Trophoblast cell (in vitro differentiated cells and primary cell): ENCODE data around the gene WDR86.

Experiments used
- DNase-seq, 2 donors: peaks; one replicate each; pipeline ENCODE4 v3.0.0-alpha.2; 2016
- H2AFZ ChIP-seq: 2 replicates; pipeline ENCODE4 v1.6.1; 2013; ENCODE audit warnings: low read length, moderate library complexity, mild to moderate bottlenecking; ENCODE audit not compliant: insufficient read depth, poor library complexity
- H2AK5ac ChIP-seq: 2 replicates; pipeline ENCODE4 v1.6.1; 2013; ENCODE audit warnings: mild to moderate bottlenecking, low read length
- H2BK120ac ChIP-seq: 2 replicates; pipeline ENCODE4 v1.6.1; 2013; ENCODE audit warnings: low read length, mild to moderate bottlenecking, moderate library complexity; ENCODE audit not compliant: insufficient read depth, poor library complexity
- H2BK12ac ChIP-seq: 2 replicates; pipeline ENCODE4 v1.6.1; 2013; ENCODE audit warnings: mild to moderate bottlenecking, low read length, moderate library complexity
- H2BK5ac ChIP-seq: 2 replicates; pipeline ENCODE4 v1.6.1; 2013; ENCODE audit warnings: low read length, low read depth, moderate library complexity, mild to moderate bottlenecking; ENCODE audit not compliant: poor library complexity
- H3K14ac ChIP-seq: 2 replicates; pipeline ENCODE4 v1.6.1; 2013; ENCODE audit warnings: mild to moderate bottlenecking, low read length
- H3K18ac ChIP-seq: 2 replicates; pipeline ENCODE4 v1.6.1; 2013; ENCODE audit warnings: mild to moderate bottlenecking, low read length
- H3K23ac ChIP-seq: 2 replicates; pipeline ENCODE4 v1.6.1; 2013; ENCODE audit warnings: low read length
- H3K27ac ChIP-seq: 2 replicates; pipeline ENCODE4 v1.5.1; 2013; ENCODE audit warnings: low read depth, mild to moderate bottlenecking, inconsistent platforms, low read length, moderate library complexity
- H3K27me3 ChIP-seq: 2 replicates; pipeline ENCODE4 v1.6.1; 2013; ENCODE audit warnings: inconsistent platforms, mild to moderate bottlenecking, low read length, moderate library complexity; ENCODE audit not compliant: insufficient read depth
- H3K36me3 ChIP-seq, 2 experiments: 1 replicate in 1 of 2; 2 replicates in 1 of 2; pipeline ENCODE4 v1.6.1; 2013; ENCODE audit warnings: low read length in 2 of 2, mild to moderate bottlenecking in 2 of 2, moderate library complexity in 1 of 2; ENCODE audit not compliant: insufficient read depth in 2 of 2, control insufficient read depth in 1 of 2
- H3K4ac ChIP-seq: 2 replicates; pipeline ENCODE4 v1.6.1; 2013; ENCODE audit warnings: low read depth, mild to moderate bottlenecking, low read length, moderate library complexity
- H3K4me1 ChIP-seq, 2 experiments: 1 replicate in 1 of 2; 2 replicates in 1 of 2; pipeline ENCODE4 v1.6.1; 2013; ENCODE audit warnings: low read length in 2 of 2, mild to moderate bottlenecking in 2 of 2, moderate library complexity in 1 of 2; ENCODE audit not compliant: insufficient read depth in 2 of 2, control insufficient read depth in 1 of 2
- H3K4me2 ChIP-seq: 2 replicates; pipeline ENCODE4 v1.6.1; 2013; ENCODE audit warnings: inconsistent platforms, mild to moderate bottlenecking, low read length, moderate library complexity
- H3K4me3 ChIP-seq: 2 replicates; pipeline ENCODE4 v1.5.1; 2013; ENCODE audit warnings: mild to moderate bottlenecking, low read depth, low read length, inconsistent platforms
- H3K79me1 ChIP-seq: one replicate; pipeline ENCODE4 v1.6.1; 2013; ENCODE audit warnings: low read length
- H3K79me2 ChIP-seq: 2 replicates; pipeline ENCODE4 v1.6.1; 2013; ENCODE audit warnings: low read length, mild to moderate bottlenecking; ENCODE audit not compliant: control insufficient read depth, insufficient read depth, poor library complexity
- H3K9ac ChIP-seq: 2 replicates; pipeline ENCODE4 v1.6.1; 2013; ENCODE audit warnings: mild to moderate bottlenecking, low read length
- H3K9me3 ChIP-seq: 2 replicates; pipeline ENCODE4 v1.6.1; 2013; ENCODE audit warnings: low read depth, mild to moderate bottlenecking, control low read depth, inconsistent platforms, low read length; ENCODE audit not compliant: insufficient read depth
- H4K12ac ChIP-seq: 2 replicates; pipeline ENCODE4 v1.6.1; 2013; ENCODE audit warnings: low read depth, mild to moderate bottlenecking, low read length, moderate library complexity
- H4K8ac ChIP-seq: 2 replicates; pipeline ENCODE4 v1.6.1; 2013; ENCODE audit warnings: low read depth, mild to moderate bottlenecking, low read length, moderate library complexity
- H4K91ac ChIP-seq: one replicate; pipeline ENCODE4 v1.6.1; 2013; ENCODE audit warnings: low read depth, mild to moderate bottlenecking, low read length, moderate library complexity
- WGBS: extraction: QIAGEN DNeasy Blood & Tissue Kit; methylation state at CpG from one replicate; pipeline ENCODE4 v1.1.7; 2013; ENCODE audit warnings: missing lambda C conversion rate; ENCODE audit not compliant: insufficient read length, insufficient coverage; ENCODE audit errors: extremely low coverage; 5-methylcytosine and 5-hydroxymethylcytosine counted together

The WDR86 gene

GRCh38 chr7:151388007-151388297 lies 21.9 kb downstream of the WDR86 start:
- no peak overlapping the region for H2BK12ac ChIP-seq
- H3K4me2 ChIP-seq = no peak overlapping the region
- no peak overlapping the region for H3K23ac ChIP-seq
- H3K4me1 ChIP-seq = no peaks in the 10 kb centered on the region
- H3K27ac ChIP-seq = no peak overlapping the region
- H4K8ac ChIP-seq = no peak overlapping the region
- H2BK120ac ChIP-seq = no peak overlapping the region
- H2BK5ac ChIP-seq = no peak overlapping the region
- no peak overlapping the region for H3K4ac ChIP-seq
- H3K79me1 ChIP-seq = no peaks in the 10 kb centered on the region
- H3K18ac ChIP-seq = no peak overlapping the region
- H3K9me3 ChIP-seq = peaks cover 2% of the 10 kb centered on the region
- no peak overlapping the region for H3K9ac ChIP-seq
- no peak overlapping the region for H3K4me3 ChIP-seq
- H4K12ac ChIP-seq = no peak overlapping the region
- H3K27me3 ChIP-seq = no peaks in the 10 kb centered on the region
- no CpG with 5 or more reads among the region's 8 CpGs for WGBS
- no peak overlapping the region for H4K91ac ChIP-seq
- no peak overlapping the region for H2AFZ ChIP-seq
- peaks cover 5 to 8% of the 10 kb centered on the region in 2 experiments for H3K36me3 ChIP-seq
- no peak overlapping the region for H2AK5ac ChIP-seq
- H3K14ac ChIP-seq = no peak overlapping the region
- DNase-seq = no peak
- no peaks in the 10 kb centered on the region for H3K79me2 ChIP-seq

- H3K4me1 ChIP-seq = no peaks in the 10 kb centered on the region
- no peak overlapping the region for H2BK120ac ChIP-seq
- H3K4me3 ChIP-seq = no peak overlapping the region
- H3K9ac ChIP-seq = no peak overlapping the region
- WGBS = no CpG with 5 or more reads among the region's 24 CpGs
- H3K4me2 ChIP-seq = no peak overlapping the region
- H3K18ac ChIP-seq = no peak overlapping the region
- H3K36me3 ChIP-seq = peaks cover 5 to 8% of the 10 kb centered on the region in 2 experiments
- no peak overlapping the region for H3K23ac ChIP-seq
- H2BK12ac ChIP-seq = no peak overlapping the region
- H3K27me3 ChIP-seq = peaks cover under 1% of the 10 kb centered on the region
- no peaks in the 10 kb centered on the region for H3K79me2 ChIP-seq
- H3K4ac ChIP-seq = no peak overlapping the region
- no peak overlapping the region for H4K8ac ChIP-seq
- H4K91ac ChIP-seq = no peak overlapping the region
- no peak overlapping the region for H2AK5ac ChIP-seq
- no peak overlapping the region for H3K14ac ChIP-seq
- no peak overlapping the region for H4K12ac ChIP-seq
- no peak for DNase-seq
- no peak overlapping the region for H3K27ac ChIP-seq
- no peak overlapping the region for H2AFZ ChIP-seq
- no peak overlapping the region for H2BK5ac ChIP-seq
- H3K79me1 ChIP-seq = no peaks in the 10 kb centered on the region
- peaks cover 2% of the 10 kb centered on the region for H3K9me3 ChIP-seq
Observed at GRCh38 chr7:151387161-151388006, 22.5 kb downstream of the WDR86 start.

- H3K36me3 ChIP-seq = peaks cover 5 to 8% of the 10 kb centered on the region in 2 experiments
- no peak overlapping the region for H2BK12ac ChIP-seq
- no peak overlapping the region for H2AFZ ChIP-seq
- no peak overlapping the region for H3K14ac ChIP-seq
- H2AK5ac ChIP-seq = no peak overlapping the region
- no peak overlapping the region for H4K91ac ChIP-seq
- no peak overlapping the region for H4K8ac ChIP-seq
- H3K4me2 ChIP-seq = no peak overlapping the region
- H3K4ac ChIP-seq = no peak overlapping the region
- peaks cover 6 to 8% of the 10 kb centered on the region in 2 experiments for H3K4me1 ChIP-seq
- peaks cover 2% of the 10 kb centered on the region for H3K9me3 ChIP-seq
- H3K23ac ChIP-seq = no peak overlapping the region
- no CpG with 5 or more reads among the region's 16 CpGs for WGBS
- no peak overlapping the region for H3K4me3 ChIP-seq
- no peak overlapping the region for H3K18ac ChIP-seq
- H3K9ac ChIP-seq = no peak overlapping the region
- no peaks in the 10 kb centered on the region for H3K79me2 ChIP-seq
- DNase-seq = peak in 1 of 2 donors; percentile 52
- H3K79me1 ChIP-seq = no peaks in the 10 kb centered on the region
- no peak overlapping the region for H2BK5ac ChIP-seq
- peaks cover 9% of the 10 kb centered on the region for H3K27me3 ChIP-seq
- no peak overlapping the region for H2BK120ac ChIP-seq
- H4K12ac ChIP-seq = no peak overlapping the region
- H3K27ac ChIP-seq = no peak overlapping the region
Observed at GRCh38 chr7:151386301-151387160, 23.3 kb downstream of the WDR86 start.

- no peak overlapping the region for H2BK12ac ChIP-seq
- H3K18ac ChIP-seq = no peak overlapping the region
- H3K9ac ChIP-seq = no peak overlapping the region
- H2BK120ac ChIP-seq = no peak overlapping the region
- H4K8ac ChIP-seq = no peak overlapping the region
- H2BK5ac ChIP-seq = no peak overlapping the region
- H3K9me3 ChIP-seq = peaks cover 2% of the 10 kb centered on the region
- peaks cover 5 to 8% of the 10 kb centered on the region in 2 experiments for H3K36me3 ChIP-seq
- no peaks in the 10 kb centered on the region for H3K79me2 ChIP-seq
- no peak overlapping the region for H3K4ac ChIP-seq
- H3K14ac ChIP-seq = no peak overlapping the region
- no peak overlapping the region for H3K4me3 ChIP-seq
- no peak overlapping the region for H3K27ac ChIP-seq
- H3K79me1 ChIP-seq = no peaks in the 10 kb centered on the region
- H2AK5ac ChIP-seq = no peak overlapping the region
- H4K12ac ChIP-seq = no peak overlapping the region
- peaks cover 10% of the 10 kb centered on the region for H3K27me3 ChIP-seq
- no peak overlapping the region for H3K23ac ChIP-seq
- no peak overlapping the region for H4K91ac ChIP-seq
- no peak for DNase-seq
- H3K4me1 ChIP-seq = peaks cover 9 to 11% of the 10 kb centered on the region in 2 experiments
- WGBS = no CpG with 5 or more reads among the region's 26 CpGs
- no peak overlapping the region for H2AFZ ChIP-seq
- H3K4me2 ChIP-seq = no peak overlapping the region
Observed at GRCh38 chr7:151385626-151386300, 24.1 kb downstream of the WDR86 start.
